Liver (tissue), 9 donors: ENCODE data around the gene KIAA0753. TPM values are rescaled to one million over a fixed set of nuclear protein-coding genes. Genes with fewer than 3 reads are reported as not detected.

Experiments used
- DNase-seq: peaks from one replicate; pipeline ENCODE4 v3.0.0-alpha.2; 2017; ENCODE audit warnings: low spot score
- H3K27ac ChIP-seq, 2 donors: one replicate each; pipeline ENCODE4 v1.7.0; 2013; ENCODE audit warnings: inconsistent platforms in 2 of 2, low read length in 2 of 2, control low read depth in 1 of 2, low read depth in 1 of 2, mild to moderate bottlenecking in 1 of 2
- H3K27me3 ChIP-seq, 4 donors: one replicate each; pipeline versions ENCODE4 v1.6.1 to v1.7.0; 2013; ENCODE audit warnings: low read length in 3 of 4, inconsistent platforms in 1 of 4, mild to moderate bottlenecking in 1 of 4, moderate library complexity in 1 of 4; ENCODE audit not compliant: control insufficient read depth in 4 of 4, insufficient read depth in 4 of 4
- H3K36me3 ChIP-seq, 4 donors: one replicate each; pipeline versions ENCODE4 v1.6.1 to v1.7.0; 2013; ENCODE audit warnings: low read length in 3 of 4, mild to moderate bottlenecking in 3 of 4, low read depth in 1 of 4, moderate library complexity in 1 of 4; ENCODE audit not compliant: control insufficient read depth in 4 of 4, insufficient read depth in 3 of 4
- H3K4me1 ChIP-seq, 4 donors: one replicate each; pipeline versions ENCODE4 v1.6.1 to v1.7.0; 2013; ENCODE audit warnings: low read length in 3 of 4, mild to moderate bottlenecking in 3 of 4, moderate library complexity in 1 of 4; ENCODE audit not compliant: control insufficient read depth in 4 of 4, insufficient read depth in 4 of 4
- H3K4me3 ChIP-seq, 3 donors: one replicate each; pipeline versions ENCODE4 v1.6.1 to v1.7.0; 2013; ENCODE audit warnings: low read length in 3 of 3, control low read depth in 1 of 3, low read depth in 1 of 3, mild to moderate bottlenecking in 1 of 3
- H3K9ac ChIP-seq, 2 donors: one replicate each; pipeline ENCODE4 v1.7.0; 2013; ENCODE audit warnings: low read length in 2 of 2, mild to moderate bottlenecking in 2 of 2, moderate library complexity in 2 of 2, control low read depth in 1 of 2, low read depth in 1 of 2
- H3K9me3 ChIP-seq, 4 donors: one replicate each; pipeline versions ENCODE4 v1.6.1 to v1.7.0; 2013; ENCODE audit warnings: low read length in 3 of 4; ENCODE audit not compliant: control insufficient read depth in 4 of 4
- CTCF ChIP-seq: fragments of 150-350 bp; IDR thresholded peaks from 2 replicates; pipeline ENCODE4 v1.5.1; 2017; ENCODE audit warnings: improper control_type of control experiment, low read depth, low read length; ENCODE audit not compliant: missing input control
- EGR1 ChIP-seq, 2 donors: IDR thresholded peaks; 2 replicates each; pipeline ENCODE4 v1.6.1; 2016 to 2018; ENCODE audit warnings: antibody characterized with exemption in 2 of 2, low read depth in 2 of 2
- FOXA1 ChIP-seq: IDR thresholded peaks from 2 replicates; pipeline ENCODE4 v1.6.1; 2016; ENCODE audit warnings: antibody characterized with exemption
- FOXA2 ChIP-seq: IDR thresholded peaks from 2 replicates; pipeline ENCODE4 v1.6.1; 2016; ENCODE audit warnings: antibody characterized with exemption
- GABPA ChIP-seq, 2 donors: IDR thresholded peaks in 1 of 2; conservative IDR thresholded peaks in 1 of 2; 2 replicates each; pipeline ENCODE4 v1.6.1; 2016; ENCODE audit warnings: antibody characterized with exemption in 2 of 2, mild to moderate bottlenecking in 1 of 2, moderate library complexity in 1 of 2
- HNF4A ChIP-seq, 2 donors: conservative IDR thresholded peaks; 2 replicates each; pipeline ENCODE4 v1.6.1; 2016; ENCODE audit warnings: antibody characterized with exemption in 2 of 2, mild to moderate bottlenecking in 2 of 2
- HNF4G ChIP-seq: IDR thresholded peaks from 2 replicates; pipeline ENCODE4 v1.6.1; 2016; ENCODE audit warnings: antibody characterized with exemption
- JUND ChIP-seq, 2 donors: IDR thresholded peaks; 2 replicates each; pipeline ENCODE4 v1.6.1; 2016; ENCODE audit warnings: antibody characterized with exemption in 2 of 2
- NR2F2 ChIP-seq: IDR thresholded peaks from 2 replicates; pipeline ENCODE4 v1.6.1; 2016; ENCODE audit warnings: antibody characterized with exemption
- RAD21 ChIP-seq, 2 donors: IDR thresholded peaks; 2 replicates each; pipeline ENCODE4 v1.6.1; 2016; ENCODE audit warnings: antibody characterized with exemption in 2 of 2, mild to moderate bottlenecking in 2 of 2
- RXRA ChIP-seq, 2 donors: IDR thresholded peaks; 2 replicates each; pipeline ENCODE4 v1.6.1; 2017 to 2018; ENCODE audit warnings: antibody characterized with exemption in 2 of 2, mild to moderate bottlenecking in 1 of 2
- SP1 ChIP-seq: IDR thresholded peaks from 2 replicates; pipeline ENCODE4 v1.6.1; 2018; ENCODE audit warnings: antibody characterized with exemption, mild to moderate bottlenecking
- TAF1 ChIP-seq: conservative IDR thresholded peaks from 2 replicates; pipeline ENCODE4 v1.6.1; 2016; ENCODE audit warnings: antibody characterized with exemption, mild to moderate bottlenecking
- YY1 ChIP-seq: IDR thresholded peaks from 2 replicates; pipeline ENCODE4 v1.6.1; 2016; ENCODE audit warnings: antibody characterized with exemption, mild to moderate bottlenecking
- WGBS: extraction: QIAGEN DNeasy Blood & Tissue Kit; methylation state at CpG from one replicate; pipeline ENCODE4 v1.1.7; 2013; 5-methylcytosine and 5-hydroxymethylcytosine counted together
- polyA plus RNA-seq, 2 donors: library from polyadenylated mRNA; stranded (reverse) in 1 of 2; unstranded in 1 of 2; fragments of 200-250 nt in 1 of 2; fragments of >200 nt in 1 of 2; fragmentation: Nextera tagmentation in 1 of 2; extraction: Ambion mirVana in 1 of 2; gene quantifications; one replicate each; pipeline versions ENCODE4 v1.2.1 to v1.2.3, GENCODE V29; 2013 to 2015
- total RNA-seq, 2 donors: library from RNA; depleted of rRNA; stranded (reverse); fragments of >200 nt; gene quantifications; one replicate each; pipeline ENCODE4 v1.2.3, GENCODE V29; 2014
- TF ChIP-seq, protein P1 (sequence below): IDR thresholded peaks from 2 replicates; pipeline ENCODE4 v1.6.1; 2016; ENCODE audit warnings: antibody characterized with exemption
- TF ChIP-seq, protein P2 (sequence below): IDR thresholded peaks from 2 replicates; pipeline ENCODE4 v1.6.1; 2016; ENCODE audit warnings: antibody characterized with exemption
- TF ChIP-seq, protein P3 (sequence below): IDR thresholded peaks from 2 replicates; pipeline ENCODE4 v1.6.1; 2016; ENCODE audit warnings: antibody characterized with exemption, mild to moderate bottlenecking
- TF ChIP-seq, protein P4 (sequence below): IDR thresholded peaks from 2 replicates; pipeline ENCODE4 v1.6.1; 2016; ENCODE audit warnings: antibody characterized with exemption
- donor health status: healthy.
- donor health status: healthy.
- donor health status: healthy.
- donor health status: healthy.
- donor health status: healthy.

KIAA0753 gene
- total and polyA plus RNA-seq, 4 donors: 2.0 to 5.9 (median 3.0) TPM

GRCh38 chr17:6630390-6630789, 10.1 kb downstream of the KIAA0753 start:
- Histone ChIP-seq H3K4me3 (no peak overlapping the region), H3K9ac (no peak overlapping the region), H3K27ac (no peak overlapping the region), H3K27me3 (no peaks in the 10 kb centered on the region), H3K36me3 (peaks cover 2 to 28% (median 22%) of the 10 kb centered on the region in 4 donors), H3K9me3 (no peaks in the 10 kb centered on the region), H3K4me1 (no peaks in the 10 kb centered on the region)
- WGBS: 99% methylated on average over 1 of the region's 1 CpG
- DNase-seq: no peak
- TF ChIP-seq YY1: no peak
- no peak for TF ChIP-seq NR2F2
- no peak for TF ChIP-seq HNF4G
- TF ChIP-seq SP1: no peak
- TF ChIP-seq FOXA2: no peak
- no peak for TF ChIP-seq HNF4A (conservative IDR thresholded peaks at IDR 0.05)
- no peak for TF ChIP-seq FOXA1
- no peak for TF ChIP-seq EGR1 (IDR thresholded peaks at IDR 0.05; ENCODE audit: low read depth in 2 of 2)
- no peak for TF ChIP-seq GABPA (IDR thresholded peaks at IDR 0.05 in 1 of 2, conservative IDR thresholded peaks at IDR 0.05 in 1 of 2)
- TF ChIP-seq, protein P1, sequence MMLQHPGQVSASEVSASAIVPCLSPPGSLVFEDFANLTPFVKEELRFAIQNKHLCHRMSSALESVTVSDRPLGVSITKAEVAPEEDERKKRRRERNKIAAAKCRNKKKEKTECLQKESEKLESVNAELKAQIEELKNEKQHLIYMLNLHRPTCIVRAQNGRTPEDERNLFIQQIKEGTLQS: no peak
- TF ChIP-seq RAD21 (IDR thresholded peaks at IDR 0.05): no peak
- TF ChIP-seq, protein P2, sequence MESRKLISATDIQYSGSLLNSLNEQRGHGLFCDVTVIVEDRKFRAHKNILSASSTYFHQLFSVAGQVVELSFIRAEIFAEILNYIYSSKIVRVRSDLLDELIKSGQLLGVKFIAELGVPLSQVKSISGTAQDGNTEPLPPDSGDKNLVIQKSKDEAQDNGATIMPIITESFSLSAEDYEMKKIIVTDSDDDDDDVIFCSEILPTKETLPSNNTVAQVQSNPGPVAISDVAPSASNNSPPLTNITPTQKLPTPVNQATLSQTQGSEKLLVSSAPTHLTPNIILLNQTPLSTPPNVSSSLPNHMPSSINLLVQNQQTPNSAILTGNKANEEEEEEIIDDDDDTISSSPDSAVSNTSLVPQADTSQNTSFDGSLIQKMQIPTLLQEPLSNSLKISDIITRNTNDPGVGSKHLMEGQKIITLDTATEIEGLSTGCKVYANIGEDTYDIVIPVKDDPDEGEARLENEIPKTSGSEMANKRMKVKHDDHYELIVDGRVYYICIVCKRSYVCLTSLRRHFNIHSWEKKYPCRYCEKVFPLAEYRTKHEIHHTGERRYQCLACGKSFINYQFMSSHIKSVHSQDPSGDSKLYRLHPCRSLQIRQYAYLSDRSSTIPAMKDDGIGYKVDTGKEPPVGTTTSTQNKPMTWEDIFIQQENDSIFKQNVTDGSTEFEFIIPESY: no peak
- TF ChIP-seq, protein P3, sequence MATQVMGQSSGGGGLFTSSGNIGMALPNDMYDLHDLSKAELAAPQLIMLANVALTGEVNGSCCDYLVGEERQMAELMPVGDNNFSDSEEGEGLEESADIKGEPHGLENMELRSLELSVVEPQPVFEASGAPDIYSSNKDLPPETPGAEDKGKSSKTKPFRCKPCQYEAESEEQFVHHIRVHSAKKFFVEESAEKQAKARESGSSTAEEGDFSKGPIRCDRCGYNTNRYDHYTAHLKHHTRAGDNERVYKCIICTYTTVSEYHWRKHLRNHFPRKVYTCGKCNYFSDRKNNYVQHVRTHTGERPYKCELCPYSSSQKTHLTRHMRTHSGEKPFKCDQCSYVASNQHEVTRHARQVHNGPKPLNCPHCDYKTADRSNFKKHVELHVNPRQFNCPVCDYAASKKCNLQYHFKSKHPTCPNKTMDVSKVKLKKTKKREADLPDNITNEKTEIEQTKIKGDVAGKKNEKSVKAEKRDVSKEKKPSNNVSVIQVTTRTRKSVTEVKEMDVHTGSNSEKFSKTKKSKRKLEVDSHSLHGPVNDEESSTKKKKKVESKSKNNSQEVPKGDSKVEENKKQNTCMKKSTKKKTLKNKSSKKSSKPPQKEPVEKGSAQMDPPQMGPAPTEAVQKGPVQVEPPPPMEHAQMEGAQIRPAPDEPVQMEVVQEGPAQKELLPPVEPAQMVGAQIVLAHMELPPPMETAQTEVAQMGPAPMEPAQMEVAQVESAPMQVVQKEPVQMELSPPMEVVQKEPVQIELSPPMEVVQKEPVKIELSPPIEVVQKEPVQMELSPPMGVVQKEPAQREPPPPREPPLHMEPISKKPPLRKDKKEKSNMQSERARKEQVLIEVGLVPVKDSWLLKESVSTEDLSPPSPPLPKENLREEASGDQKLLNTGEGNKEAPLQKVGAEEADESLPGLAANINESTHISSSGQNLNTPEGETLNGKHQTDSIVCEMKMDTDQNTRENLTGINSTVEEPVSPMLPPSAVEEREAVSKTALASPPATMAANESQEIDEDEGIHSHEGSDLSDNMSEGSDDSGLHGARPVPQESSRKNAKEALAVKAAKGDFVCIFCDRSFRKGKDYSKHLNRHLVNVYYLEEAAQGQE: no peak
- no peak for TF ChIP-seq JUND (IDR thresholded peaks at IDR 0.05)
- no peak for TF ChIP-seq TAF1
- no peak for TF ChIP-seq RXRA (IDR thresholded peaks at IDR 0.05)
- TF ChIP-seq CTCF: no peak
- TF ChIP-seq, protein P4, sequence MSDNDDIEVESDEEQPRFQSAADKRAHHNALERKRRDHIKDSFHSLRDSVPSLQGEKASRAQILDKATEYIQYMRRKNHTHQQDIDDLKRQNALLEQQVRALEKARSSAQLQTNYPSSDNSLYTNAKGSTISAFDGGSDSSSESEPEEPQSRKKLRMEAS: no peak
